SK-N-SH treated with all-trans-retinoic acid at 6 μM for 48 hours (cell line): Measurements from ENCODE around the gene CPT1B.

Experiments used
- ATAC-seq: fragments of 200-7000 bp; cut with Tn5 transposase; 3 replicates; pipeline ENCODE4 v1.9.1; 2020; ENCODE audit warnings: mild to moderate bottlenecking, moderate library complexity
- ARNTL ChIP-seq: fragments of 450-650 bp; formaldehyde crosslinking; IDR thresholded peaks from 2 replicates; pipeline ENCODE4 v1.5.0; 2020; ENCODE audit warnings: low read depth, mild to moderate bottlenecking, moderate library complexity, borderline replicate concordance
- BACH2 ChIP-seq: fragments of 250-450 bp; sonication (Bioruptor Pico); IDR thresholded peaks from 2 replicates; pipeline ENCODE4 v1.9.0; 2021; ENCODE audit warnings: mild to moderate bottlenecking, borderline replicate concordance
- CSDC2 ChIP-seq: fragments of 250-450 bp; sonication (Bioruptor Pico); IDR thresholded peaks from 2 replicates; pipeline ENCODE4 v1.5.0; 2020; ENCODE audit warnings: mild to moderate bottlenecking, moderate library complexity
- ESRRG ChIP-seq: fragments of 250-450 bp; sonication (Bioruptor Pico); IDR thresholded peaks from 2 replicates; pipeline ENCODE4 v1.6.1; 2021; ENCODE audit warnings: mild to moderate bottlenecking
- GLIS3 ChIP-seq: fragments of 250-450 bp; sonication (Bioruptor Pico); IDR thresholded peaks from 2 replicates; pipeline ENCODE4 v1.5.0; 2020; ENCODE audit warnings: mild to moderate bottlenecking, moderate library complexity
- ISL1 ChIP-seq: fragments of 250-450 bp; sonication (Bioruptor Pico); IDR thresholded peaks from 2 replicates; pipeline ENCODE4 v2.1.2; 2022; ENCODE audit warnings: mild to moderate bottlenecking, moderate library complexity
- OSR1 ChIP-seq: fragments of 250-450 bp; sonication (Bioruptor Pico); IDR thresholded peaks from 2 replicates; pipeline ENCODE4 v1.8.0; 2022; ENCODE audit warnings: moderate library complexity, mild to moderate bottlenecking, inconsistent platforms
- PATZ1 ChIP-seq: fragments of 250-450 bp; sonication (Bioruptor Pico); IDR thresholded peaks from 2 replicates; pipeline ENCODE4 v1.8.0; 2020; ENCODE audit warnings: mild to moderate bottlenecking, moderate library complexity, borderline replicate concordance
- POU6F1 ChIP-seq: fragments of 250-450 bp; sonication (Bioruptor Pico); IDR thresholded peaks from 2 replicates; pipeline ENCODE4 v1.8.0; 2021; ENCODE audit warnings: low read depth, mild to moderate bottlenecking, moderate library complexity, borderline replicate concordance
- PPARA ChIP-seq: fragments of 250-450 bp; sonication (Bioruptor Pico); IDR thresholded peaks from 2 replicates; pipeline ENCODE4 v1.5.0; 2020; ENCODE audit warnings: mild to moderate bottlenecking, borderline replicate concordance
- RARB ChIP-seq: fragments of 250-450 bp; sonication (Bioruptor Pico); IDR thresholded peaks from 2 replicates; pipeline ENCODE4 v1.8.0; 2021; ENCODE audit warnings: mild to moderate bottlenecking, moderate library complexity
- SNAI2 ChIP-seq: fragments of 250-450 bp; sonication (Bioruptor Pico); IDR thresholded peaks from 2 replicates; pipeline ENCODE4 v1.5.0; 2020; ENCODE audit warnings: mild to moderate bottlenecking, moderate library complexity
- TCF4 ChIP-seq: fragments of 250-450 bp; sonication (Bioruptor Pico); IDR thresholded peaks from 2 replicates; pipeline ENCODE4 v1.8.0; 2021; ENCODE audit warnings: mild to moderate bottlenecking, moderate library complexity, borderline replicate concordance
- TOX ChIP-seq: fragments of 250-450 bp; sonication (Bioruptor Pico); IDR thresholded peaks from 2 replicates; pipeline ENCODE4 v1.8.0; 2021; ENCODE audit warnings: mild to moderate bottlenecking, moderate library complexity, borderline replicate concordance
- ZC3H10 ChIP-seq: fragments of 250-450 bp; sonication (Bioruptor Pico); IDR thresholded peaks from 2 replicates; pipeline ENCODE4 v1.5.1; 2021; ENCODE audit warnings: mild to moderate bottlenecking, moderate library complexity
- ZFP3 ChIP-seq: fragments of 250-450 bp; sonication (Bioruptor Pico); IDR thresholded peaks from 2 replicates; pipeline ENCODE4 v1.5.0; 2020; ENCODE audit warnings: mild to moderate bottlenecking, moderate library complexity
- ZFP30 ChIP-seq: fragments of 450-650 bp; formaldehyde crosslinking; IDR thresholded peaks from 2 replicates; pipeline ENCODE4 v1.5.0; 2022; ENCODE audit warnings: mild to moderate bottlenecking, moderate library complexity
- ZNF565 ChIP-seq: fragments of 450-650 bp; formaldehyde crosslinking; conservative IDR thresholded peaks from 2 replicates; pipeline ENCODE4 v1.5.0; 2020; ENCODE audit warnings: low read depth, mild to moderate bottlenecking, moderate library complexity
- ZNF70 ChIP-seq: fragments of 450-650 bp; formaldehyde crosslinking; IDR thresholded peaks from 2 replicates; pipeline ENCODE4 v1.5.0; 2020; ENCODE audit warnings: mild to moderate bottlenecking, moderate library complexity
- ZNF8 ChIP-seq: fragments of 450-650 bp; formaldehyde crosslinking; IDR thresholded peaks from 2 replicates; pipeline ENCODE4 v1.5.0; 2020; ENCODE audit warnings: mild to moderate bottlenecking, moderate library complexity
- TF ChIP-seq, protein P1 (sequence below): fragments of 250-450 bp; sonication (Bioruptor Pico); IDR thresholded peaks from 2 replicates; pipeline ENCODE4 v1.5.1; 2021; ENCODE audit warnings: mild to moderate bottlenecking, moderate library complexity
- TF ChIP-seq, protein P2 (sequence below): fragments of 250-450 bp; sonication (Bioruptor Pico); IDR thresholded peaks from 2 replicates; pipeline ENCODE4 v1.5.1; 2020; ENCODE audit warnings: low read depth, mild to moderate bottlenecking, moderate library complexity
- TF ChIP-seq, protein P3 (sequence below): fragments of 250-450 bp; sonication (Bioruptor Pico); IDR thresholded peaks from 2 replicates; pipeline ENCODE4 v1.5.0; 2020; ENCODE audit warnings: mild to moderate bottlenecking, moderate library complexity

Gene CPT1B

DNA sequence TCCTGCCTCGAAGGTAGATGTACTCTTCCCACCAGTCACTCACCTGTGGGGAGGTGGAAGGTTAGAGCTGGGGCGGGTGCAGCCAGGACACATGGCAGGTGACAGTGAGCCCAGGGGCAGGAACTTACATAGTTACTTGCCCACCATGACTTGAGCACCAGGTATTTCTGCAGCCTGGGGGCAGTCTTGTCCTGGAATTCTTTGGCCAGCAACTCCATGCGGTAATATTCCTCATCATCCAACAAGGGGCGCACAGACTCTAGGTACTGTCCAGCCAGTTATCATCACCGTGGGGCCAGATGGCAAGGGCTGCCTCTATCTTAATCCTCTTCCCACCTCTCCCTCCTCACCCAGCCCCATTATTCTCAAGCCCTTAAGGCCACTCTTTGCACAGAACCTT lies 2.2 kb downstream of the CPT1B start:
- peak; percentile 63 for ATAC-seq
- TF ChIP-seq RARB (no peak), ZNF565 (CRISPR knock-in tag) (no peak), PATZ1 (no peak), ZFP30 (CRISPR knock-in tag) (no peak), ARNTL (CRISPR knock-in tag) (no peak), TOX (no peak), POU6F1 (CRISPR knock-in tag) (no peak), SNAI2 (CRISPR knock-in tag) (no peak), BACH2 (CRISPR knock-in tag) (no peak), ZNF70 (no peak), PPARA (CRISPR knock-in tag) (no peak), CSDC2 (CRISPR knock-in tag) (no peak), OSR1 (CRISPR knock-in tag) (no peak), ESRRG (no peak), TCF4 (CRISPR knock-in tag) (no peak), ISL1 (CRISPR knock-in tag) (no peak), ZNF8 (no peak), ZC3H10 (CRISPR knock-in tag) (no peak)
- TF ChIP-seq, protein P1, sequence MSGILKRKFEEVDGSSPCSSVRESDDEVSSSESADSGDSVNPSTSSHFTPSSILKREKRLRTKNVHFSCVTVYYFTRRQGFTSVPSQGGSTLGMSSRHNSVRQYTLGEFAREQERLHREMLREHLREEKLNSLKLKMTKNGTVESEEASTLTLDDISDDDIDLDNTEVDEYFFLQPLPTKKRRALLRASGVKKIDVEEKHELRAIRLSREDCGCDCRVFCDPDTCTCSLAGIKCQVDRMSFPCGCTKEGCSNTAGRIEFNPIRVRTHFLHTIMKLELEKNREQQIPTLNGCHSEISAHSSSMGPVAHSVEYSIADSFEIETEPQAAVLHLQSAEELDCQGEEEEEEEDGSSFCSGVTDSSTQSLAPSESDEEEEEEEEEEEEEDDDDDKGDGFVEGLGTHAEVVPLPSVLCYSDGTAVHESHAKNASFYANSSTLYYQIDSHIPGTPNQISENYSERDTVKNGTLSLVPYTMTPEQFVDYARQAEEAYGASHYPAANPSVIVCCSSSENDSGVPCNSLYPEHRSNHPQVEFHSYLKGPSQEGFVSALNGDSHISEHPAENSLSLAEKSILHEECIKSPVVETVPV (CRISPR knock-in tag): no peak
- TF ChIP-seq, protein P2, sequence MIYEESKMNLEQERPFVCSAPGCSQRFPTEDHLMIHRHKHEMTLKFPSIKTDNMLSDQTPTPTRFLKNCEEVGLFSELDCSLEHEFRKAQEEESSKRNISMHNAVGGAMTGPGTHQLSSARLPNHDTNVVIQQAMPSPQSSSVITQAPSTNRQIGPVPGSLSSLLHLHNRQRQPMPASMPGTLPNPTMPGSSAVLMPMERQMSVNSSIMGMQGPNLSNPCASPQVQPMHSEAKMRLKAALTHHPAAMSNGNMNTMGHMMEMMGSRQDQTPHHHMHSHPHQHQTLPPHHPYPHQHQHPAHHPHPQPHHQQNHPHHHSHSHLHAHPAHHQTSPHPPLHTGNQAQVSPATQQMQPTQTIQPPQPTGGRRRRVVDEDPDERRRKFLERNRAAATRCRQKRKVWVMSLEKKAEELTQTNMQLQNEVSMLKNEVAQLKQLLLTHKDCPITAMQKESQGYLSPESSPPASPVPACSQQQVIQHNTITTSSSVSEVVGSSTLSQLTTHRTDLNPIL (CRISPR knock-in tag): no peak

GRCh38 chr22:50575426-50575941 lies 2.7 kb downstream of the CPT1B start:
- TF ChIP-seq POU6F1 (CRISPR knock-in tag): no peak
- TF ChIP-seq GLIS3 (CRISPR knock-in tag): no peak
- TF ChIP-seq, protein P2 (CRISPR knock-in tag): no peak
- TF ChIP-seq PPARA (CRISPR knock-in tag): no peak
- TF ChIP-seq ZFP3 (CRISPR knock-in tag): no peak
- TF ChIP-seq OSR1 (CRISPR knock-in tag): no peak
- TF ChIP-seq PATZ1: no peak
- TF ChIP-seq, protein P3, sequence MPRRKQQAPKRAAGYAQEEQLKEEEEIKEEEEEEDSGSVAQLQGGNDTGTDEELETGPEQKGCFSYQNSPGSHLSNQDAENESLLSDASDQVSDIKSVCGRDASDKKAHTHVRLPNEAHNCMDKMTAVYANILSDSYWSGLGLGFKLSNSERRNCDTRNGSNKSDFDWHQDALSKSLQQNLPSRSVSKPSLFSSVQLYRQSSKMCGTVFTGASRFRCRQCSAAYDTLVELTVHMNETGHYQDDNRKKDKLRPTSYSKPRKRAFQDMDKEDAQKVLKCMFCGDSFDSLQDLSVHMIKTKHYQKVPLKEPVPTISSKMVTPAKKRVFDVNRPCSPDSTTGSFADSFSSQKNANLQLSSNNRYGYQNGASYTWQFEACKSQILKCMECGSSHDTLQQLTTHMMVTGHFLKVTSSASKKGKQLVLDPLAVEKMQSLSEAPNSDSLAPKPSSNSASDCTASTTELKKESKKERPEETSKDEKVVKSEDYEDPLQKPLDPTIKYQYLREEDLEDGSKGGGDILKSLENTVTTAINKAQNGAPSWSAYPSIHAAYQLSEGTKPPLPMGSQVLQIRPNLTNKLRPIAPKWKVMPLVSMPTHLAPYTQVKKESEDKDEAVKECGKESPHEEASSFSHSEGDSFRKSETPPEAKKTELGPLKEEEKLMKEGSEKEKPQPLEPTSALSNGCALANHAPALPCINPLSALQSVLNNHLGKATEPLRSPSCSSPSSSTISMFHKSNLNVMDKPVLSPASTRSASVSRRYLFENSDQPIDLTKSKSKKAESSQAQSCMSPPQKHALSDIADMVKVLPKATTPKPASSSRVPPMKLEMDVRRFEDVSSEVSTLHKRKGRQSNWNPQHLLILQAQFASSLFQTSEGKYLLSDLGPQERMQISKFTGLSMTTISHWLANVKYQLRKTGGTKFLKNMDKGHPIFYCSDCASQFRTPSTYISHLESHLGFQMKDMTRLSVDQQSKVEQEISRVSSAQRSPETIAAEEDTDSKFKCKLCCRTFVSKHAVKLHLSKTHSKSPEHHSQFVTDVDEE: no peak
- TF ChIP-seq ESRRG: no peak
- TF ChIP-seq SNAI2 (CRISPR knock-in tag): no peak
- TF ChIP-seq BACH2 (CRISPR knock-in tag): no peak
- no peak for TF ChIP-seq TCF4 (CRISPR knock-in tag)
- no peak for TF ChIP-seq ZNF70
- TF ChIP-seq, protein P1 (CRISPR knock-in tag): no peak
- TF ChIP-seq ZNF565 (CRISPR knock-in tag): no peak
- TF ChIP-seq CSDC2 (CRISPR knock-in tag): no peak
- no peak for ATAC-seq
